HCEC 1CT (cell line): ENCODE measurements around the gene PPM1M.
A peak's percentile ranks its signal among the peaks of the same experiment; 100 is the strongest.

Experiments used
- DNase-seq: peaks from one replicate; pipeline ENCODE4 v3.0.0-alpha.2; 2017

PPM1M gene

DNA sequence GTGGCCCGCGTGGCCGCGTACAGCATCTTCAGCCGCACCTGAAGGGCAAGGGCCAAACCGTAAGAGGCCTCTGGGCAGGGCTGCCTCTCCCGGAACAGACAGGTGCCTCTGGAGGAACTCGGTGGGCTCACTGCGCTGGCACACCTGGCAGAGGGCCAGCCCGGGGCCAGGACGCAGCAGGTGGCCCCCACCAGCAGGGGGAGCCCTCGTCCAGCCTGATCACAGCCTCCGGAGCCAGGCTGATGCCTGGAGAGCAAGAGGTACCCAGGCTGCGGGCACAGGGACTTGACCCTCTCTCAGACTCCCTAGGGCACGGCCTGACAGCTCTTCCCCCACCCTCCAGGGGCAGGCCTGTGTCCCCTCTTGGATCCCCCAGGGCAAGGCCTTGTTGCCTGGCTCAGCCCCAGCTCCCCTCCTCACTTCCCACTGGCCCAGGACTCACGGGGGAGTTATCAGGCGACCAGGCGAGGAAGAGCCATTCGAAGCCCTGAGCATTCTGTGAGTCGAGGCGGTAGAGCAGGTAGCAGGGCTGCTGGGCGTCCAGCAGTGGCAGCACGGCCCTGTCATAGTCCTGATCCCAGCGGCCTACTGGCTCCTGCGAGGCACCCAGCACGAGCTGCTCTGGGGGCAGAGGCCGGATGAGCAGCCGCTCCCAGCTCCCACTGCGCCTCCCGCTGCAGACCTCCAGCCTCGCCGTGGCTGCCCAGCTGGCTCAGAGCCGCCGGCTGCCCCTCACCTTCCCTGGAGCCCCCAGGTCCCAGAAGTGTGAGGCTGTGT lies 13.9 kb upstream of the PPM1M start:
- peak; percentile 23 for DNase-seq

DNA sequence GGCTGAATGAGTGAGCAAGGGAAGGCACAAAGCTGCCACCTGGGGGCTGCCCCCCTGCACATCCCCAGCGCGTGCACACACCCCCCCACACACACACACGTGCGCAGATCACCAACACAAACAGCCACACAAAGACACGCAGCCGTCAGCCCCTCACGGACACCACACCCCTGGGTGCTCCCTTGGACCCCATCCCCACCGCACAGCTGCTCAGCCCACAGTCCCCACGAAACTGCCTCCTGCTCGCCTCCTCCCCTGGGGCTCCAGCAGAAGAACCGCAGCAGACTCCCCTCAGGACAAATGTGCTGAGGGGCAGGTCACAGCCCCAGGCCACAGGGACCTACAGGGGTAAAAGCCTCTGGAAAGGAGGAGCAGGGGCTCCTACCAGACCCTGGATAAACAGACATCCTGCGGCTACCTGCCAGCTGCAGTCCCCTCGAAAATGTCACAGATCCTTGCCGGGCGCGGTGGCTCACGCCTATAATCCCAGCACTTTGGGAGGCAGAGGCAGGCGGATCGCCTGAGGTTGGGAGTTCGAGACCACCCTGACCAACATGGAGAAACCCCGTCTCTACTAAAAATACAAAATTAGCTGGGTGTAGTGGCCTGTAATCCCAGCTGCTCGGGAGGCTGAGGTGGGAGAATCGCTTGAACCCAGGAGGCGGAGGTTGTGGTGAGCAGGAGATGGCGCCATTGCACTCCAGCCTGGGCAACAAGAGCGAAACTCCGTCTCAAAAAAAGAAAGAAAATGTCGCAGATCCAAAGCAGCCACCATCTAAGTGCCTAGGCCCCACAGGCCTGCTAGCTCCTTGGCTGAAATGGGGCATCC lies 13.1 kb upstream of the PPM1M start:
- no peak for DNase-seq

DNA sequence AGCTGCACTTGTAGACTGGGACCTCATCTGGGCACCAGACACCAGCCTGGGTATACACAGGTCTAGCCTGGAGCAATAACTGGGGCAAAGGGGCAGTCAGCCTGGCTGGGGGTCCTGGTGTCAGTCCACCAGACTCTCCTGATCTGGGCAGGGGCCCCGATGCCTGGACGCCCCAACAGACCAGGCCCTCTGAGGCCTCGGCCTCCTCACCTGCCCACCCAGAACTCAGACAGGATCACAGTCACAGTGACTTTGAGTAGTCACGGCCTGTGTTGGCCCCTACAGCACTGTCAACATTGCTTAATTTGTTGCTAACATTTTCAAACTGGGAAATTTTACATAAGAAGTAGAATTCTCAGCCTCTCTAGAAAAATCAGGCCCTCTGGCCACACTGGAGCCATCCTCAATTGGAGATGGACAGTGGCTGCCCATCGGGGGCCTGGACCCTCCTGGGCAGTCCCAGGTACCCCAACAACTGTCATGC lies 12.4 kb upstream of the PPM1M start:
- no peak for DNase-seq

DNA sequence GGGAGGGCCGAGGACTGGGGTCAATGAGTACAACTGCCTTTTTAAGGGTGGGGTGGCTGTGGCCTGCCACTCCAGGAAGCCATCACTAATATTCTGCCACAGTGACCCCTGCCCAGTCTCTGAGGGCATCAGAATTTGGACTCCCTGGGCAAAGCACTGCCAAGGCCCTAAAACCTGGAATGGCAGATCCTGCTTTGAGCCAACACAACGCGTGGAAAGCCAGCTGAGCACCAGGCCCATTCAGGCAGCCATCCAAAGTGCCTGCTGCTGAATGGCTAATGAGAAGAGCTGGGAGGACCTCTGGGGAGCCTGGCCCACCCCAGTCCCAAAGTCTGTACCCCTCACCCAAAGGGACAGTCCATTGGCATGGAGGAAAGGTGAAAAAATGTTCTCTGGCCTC lies 11.6 kb upstream of the PPM1M start:
- no peak for DNase-seq

DNA sequence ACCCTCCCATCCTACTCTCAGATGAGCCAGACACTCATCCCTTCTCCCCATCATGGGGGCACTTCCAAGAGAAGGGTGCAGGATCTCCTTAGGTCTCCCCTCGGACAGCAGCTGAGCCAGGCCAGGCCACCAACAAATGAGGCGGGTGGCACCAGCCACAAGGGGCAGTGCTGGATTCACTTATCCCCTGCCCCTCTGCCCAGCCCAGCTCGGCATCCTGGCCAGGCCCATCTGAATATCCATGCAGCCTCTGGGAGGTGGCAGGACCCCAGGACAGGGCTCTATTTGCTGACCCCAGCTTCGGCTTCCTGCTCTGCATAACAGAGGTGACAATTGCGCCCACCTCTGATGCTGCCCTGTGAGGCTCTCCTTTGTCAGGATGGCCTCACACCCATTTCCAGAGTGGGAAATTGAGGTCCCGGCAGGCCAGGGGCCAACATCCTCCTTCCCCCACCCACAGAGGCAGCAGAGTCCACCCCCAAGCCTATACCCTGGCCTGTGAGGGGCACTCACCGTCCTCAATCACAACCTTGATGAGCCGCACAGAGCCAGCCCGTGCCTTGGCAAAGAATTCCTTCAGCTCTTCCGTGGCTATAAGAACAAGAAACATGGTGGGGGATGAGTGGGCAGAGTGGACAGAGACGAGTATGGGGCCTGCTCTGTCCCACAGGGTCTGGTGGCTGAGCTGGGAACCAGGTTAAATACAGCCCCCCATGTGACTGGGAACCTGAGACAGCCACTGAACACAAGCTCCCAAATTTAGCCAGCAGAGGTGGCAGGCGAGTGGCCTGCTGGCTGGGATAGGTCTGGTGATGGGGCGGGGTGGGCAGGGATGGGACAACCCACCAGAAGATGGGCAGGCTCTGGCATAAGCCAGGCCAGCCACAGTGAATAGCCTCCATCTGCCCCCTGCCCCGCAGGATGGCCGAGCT lies 10.8 kb upstream of the PPM1M start:
- DNase-seq, result no peak

DNA sequence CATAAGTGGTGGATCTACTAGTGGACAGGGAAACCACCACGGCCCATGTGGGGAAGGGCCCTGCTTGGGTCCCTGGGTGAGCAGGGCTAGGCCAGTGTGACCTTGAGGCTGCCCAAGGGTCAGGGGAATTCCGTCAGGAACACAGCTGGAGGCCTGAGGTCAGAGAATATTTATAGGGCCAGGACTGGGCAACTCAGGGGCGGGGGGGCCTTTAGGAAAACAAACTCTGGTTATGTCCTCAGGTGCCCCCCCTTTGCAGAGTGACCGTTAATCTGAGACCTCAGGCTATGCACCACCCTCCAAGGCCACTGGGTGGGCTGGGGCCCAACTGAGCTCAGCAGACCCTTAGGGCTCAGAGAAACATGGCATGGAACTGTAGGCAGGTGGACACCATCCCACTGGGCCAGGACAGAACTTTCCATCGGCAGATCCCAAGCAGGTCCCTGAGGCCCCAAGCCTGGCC lies 9.1 kb upstream of the PPM1M start:
- no peak for DNase-seq

DNA sequence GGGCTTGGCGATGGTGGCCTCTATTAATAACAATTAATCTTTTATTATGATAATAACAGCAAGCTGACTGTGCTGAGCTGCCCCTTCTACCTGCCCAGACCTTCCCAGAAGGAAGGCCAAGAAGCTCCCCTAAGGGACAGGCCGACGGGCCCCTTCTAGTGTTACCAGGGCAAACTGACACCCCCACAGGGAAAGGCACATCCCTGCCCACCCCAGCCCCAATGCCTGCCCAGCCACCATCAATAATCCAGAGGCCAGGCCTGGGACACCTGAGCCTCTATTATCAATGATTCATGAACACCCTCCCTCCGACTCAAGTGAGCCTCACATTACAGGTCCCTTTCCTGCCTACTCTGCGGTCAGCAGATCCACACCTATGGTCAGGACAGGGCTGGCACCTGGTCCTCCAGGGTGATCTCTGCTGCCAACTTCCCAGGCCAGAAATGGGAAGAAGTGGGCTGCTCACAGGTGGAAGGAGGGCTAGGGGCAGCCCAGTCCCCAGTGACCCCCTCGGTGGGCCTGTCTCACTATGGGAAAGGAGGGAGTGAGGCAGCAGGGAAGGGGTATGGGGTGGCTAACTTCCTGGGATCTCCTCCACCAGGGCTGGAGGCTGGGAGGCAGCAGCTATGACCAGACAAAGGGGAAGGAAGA lies 8.4 kb upstream of the PPM1M start:
- no peak for DNase-seq

DNA sequence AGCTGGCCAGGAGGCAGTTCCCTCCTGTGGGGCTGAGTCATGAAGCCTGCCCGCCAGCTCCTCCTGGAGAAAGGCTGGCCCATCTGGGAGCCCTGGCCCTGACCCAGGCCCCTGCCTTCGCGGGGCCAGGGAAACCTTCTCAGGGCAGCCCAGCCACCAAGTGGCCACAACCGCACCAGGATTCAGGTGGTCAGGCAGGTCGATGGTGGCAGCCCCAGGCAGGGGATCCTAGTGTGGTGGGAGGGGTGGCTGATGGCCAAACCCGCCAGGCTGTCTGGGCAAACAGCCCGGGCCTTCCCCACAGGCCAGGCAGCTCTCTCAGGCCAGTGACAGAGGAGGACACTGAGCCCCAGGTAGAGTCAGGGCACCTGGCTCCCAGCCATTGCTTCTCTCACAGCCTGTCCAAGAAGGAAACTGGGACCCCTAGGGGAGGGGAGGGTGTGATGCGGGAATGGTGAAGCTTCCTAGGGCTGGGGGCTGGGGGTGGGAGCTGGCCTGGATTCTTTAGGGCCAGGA lies 7.8 kb upstream of the PPM1M start:
- DNase-seq, result peak; percentile 88

DNA sequence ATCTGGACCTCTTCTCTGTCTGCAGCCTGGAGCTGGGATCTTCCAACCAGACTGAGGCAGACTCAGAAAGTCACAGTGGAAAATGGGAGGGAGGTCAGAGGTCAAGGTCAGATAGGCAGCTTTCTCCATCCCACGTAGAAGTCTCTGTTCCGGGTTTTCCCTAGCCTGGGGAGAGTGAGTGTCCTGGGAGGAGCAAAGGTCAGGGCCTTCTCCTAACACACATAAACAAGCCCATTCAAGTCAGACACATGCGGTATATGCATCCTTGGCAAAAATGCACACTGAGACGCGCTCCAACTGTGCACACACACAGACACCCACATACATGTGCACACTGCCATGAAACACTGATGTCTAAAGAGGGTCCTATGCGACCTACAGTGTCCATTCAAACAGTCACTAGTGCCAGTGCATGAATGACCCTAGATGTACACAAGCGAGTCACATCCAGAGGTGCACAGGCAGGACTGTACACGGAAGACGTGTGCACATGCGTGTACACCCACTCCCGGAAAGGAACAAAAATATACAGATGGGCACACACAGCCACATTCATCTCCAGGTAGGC lies 7.3 kb upstream of the PPM1M start:
- DNase-seq, result peak; percentile 20

DNA sequence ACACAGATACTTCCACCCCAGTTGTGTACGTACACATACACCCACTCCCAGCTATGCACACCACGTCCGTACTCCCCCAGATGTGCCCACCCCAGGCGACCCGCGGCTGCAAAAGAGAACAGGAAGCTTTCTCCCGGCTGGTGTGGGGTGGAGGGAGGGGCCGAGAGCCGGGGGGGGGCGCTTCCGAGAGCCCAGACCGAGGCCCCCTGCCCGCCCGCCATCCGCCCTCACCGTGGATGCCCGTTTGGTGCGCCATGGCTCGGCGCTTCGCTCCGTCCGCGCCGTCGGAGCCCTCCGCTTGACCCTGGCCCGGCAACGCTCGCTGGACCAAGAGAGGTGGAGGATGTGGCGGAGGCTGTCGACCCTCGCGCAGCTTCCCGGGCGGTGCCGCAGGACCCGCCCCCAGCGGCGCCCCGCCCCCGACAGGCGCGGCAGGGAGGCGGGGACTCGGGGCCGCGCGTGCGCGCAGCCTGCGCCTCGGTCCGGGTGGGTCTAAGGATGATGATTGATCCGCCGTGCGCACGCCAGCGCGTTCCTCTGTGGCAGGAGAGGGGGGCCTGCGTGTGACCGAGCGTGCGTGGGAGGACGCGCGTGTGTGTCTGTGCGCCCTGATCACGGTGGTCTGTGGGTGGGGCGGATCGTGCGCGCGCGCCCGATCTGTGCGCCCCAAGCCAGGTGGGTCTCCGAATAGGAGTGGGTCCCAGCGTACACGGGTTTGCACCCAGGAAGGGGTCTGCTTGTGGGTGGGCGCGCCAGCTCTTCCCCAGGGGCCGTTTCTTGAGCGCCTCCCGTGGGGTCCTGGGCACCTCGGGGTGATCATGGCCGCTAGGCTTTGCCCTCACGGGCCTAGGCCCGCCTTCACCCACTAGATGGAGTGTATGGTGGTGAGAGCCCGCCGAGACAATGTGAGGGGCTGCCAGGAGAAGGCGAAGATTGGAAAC lies 6.5 kb upstream of the PPM1M start, which contains the start of gene TWF2:
Gene TWF2, minus strand, starts transcription at position 398 of the 941 bp plus-strand sequence. Its CDS starts 142 bp downstream, at position 256.
- DNase-seq, result peak; percentile 71

DNA sequence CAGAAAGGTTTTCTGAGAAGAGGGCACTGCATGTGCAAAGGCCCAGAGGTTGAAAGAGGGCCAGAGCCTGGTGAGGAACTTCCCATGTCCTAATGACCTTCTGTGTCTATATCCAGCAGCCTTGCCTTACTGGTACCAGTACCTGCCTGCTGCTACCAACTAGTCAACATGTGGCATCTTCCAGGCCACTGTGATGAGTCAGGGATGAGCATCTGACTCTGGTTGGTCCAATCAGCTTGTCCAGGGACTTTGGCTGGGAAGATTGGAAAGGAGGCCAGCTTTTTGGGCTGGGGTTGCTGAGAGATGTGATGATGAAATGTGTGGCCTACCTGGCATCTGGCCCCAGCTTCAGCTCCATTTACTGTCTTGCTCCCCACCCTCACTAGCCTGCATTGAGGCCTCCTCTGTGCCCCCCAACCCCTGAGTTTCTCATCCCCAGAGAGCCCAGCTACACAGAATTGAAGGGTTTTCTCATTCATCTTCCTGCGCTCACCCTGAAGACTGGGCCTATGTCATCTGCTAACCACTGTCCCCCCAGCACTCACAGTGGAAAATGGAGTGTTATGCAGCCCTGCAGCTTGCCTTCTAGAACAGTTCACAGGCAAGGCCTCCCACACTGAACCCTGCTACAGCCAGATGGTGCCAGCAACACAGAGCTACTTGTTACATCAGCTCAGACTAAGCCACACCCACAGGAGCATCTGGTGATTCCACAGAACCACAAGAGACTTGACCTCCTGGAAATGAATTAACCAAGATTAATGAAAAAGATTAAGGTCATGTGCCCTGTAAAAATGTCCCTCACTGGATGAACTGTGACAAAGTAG lies 5.3 kb upstream of the PPM1M start:
- DNase-seq, result peak; percentile 92

DNA sequence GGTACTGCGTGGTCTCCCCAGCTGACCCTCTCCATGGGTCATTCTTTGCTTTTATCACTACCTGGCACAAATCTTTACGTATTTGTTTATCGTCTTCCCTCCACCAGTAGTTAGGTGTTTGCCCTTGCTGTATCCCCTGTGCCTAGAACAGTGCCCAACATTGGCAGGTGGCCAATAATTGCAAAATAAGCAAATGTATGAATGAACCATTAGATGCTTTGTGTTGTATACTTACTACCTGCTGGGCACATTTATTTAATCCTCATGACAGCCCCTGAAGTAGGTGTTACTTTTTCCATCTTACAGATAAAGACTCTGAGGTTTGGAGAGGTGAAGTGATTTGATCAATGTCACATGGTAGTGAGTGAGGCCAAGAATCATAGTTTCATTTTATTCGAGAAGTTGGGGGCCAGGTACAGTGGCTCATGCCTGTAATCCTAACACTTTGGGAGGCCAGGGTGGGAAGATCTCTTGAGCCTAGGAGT lies 4.6 kb upstream of the PPM1M start:
- no peak for DNase-seq

DNA sequence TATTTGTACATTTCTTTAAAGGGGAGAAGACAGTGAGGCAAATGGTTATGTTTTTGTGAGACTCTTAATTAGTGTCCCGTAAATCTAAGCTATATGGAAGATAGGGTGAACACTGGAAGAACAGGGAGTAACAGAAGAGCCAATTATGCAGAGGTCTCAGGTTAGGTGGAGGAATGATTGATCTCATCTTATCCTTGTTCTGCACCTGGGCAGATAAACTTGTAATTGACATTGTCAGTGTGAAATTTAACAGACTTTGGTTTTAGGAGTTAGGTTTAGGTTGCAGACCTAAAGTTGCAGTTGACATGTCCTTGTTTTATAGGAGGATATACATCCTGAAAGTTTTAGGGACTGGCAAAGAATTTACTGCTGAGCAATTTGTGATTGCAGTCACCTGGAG lies 3.5 kb upstream of the PPM1M start:
- DNase-seq, result no peak

DNA sequence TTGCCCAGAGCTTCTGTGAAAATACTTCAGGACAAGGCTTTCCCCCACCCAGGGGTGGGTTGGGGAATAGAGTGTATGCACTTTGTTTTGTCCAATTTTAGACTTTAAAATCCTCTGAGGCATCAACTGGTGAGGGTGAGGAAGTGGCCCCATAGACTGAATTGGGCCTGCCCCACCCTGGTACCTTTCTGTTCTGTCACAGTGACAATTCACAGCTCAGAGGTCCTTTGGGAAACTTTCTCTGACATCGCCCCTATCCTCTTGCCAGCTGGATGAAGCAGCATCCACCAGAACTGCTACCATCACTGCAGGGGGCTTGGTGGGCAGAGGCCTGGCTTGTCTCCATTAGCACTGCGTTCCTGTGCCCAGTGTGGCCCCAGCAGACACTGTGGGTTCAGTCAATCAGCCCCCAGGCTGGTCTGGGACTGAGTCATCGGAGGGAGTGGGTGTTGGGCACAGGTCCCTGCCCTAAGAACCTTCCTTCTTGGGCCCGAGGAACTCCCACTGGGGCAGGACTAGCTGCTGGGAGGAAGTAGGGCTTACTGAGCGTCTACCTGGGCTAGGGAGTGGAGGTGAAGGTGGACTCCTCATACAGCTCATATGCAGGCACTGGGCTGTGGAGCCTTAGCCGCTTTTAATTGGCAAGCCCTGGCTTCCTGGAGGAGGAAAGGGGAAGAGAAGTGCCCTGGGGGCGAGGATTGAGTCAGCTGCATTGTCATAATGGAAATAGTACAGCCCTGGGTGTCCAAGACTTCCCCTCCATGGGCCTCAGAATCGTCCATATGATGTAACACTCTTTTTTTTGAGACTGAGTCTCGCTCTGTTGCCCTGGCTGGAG lies 1.5 kb upstream of the PPM1M start:
- DNase-seq, result peak; percentile 21

DNA sequence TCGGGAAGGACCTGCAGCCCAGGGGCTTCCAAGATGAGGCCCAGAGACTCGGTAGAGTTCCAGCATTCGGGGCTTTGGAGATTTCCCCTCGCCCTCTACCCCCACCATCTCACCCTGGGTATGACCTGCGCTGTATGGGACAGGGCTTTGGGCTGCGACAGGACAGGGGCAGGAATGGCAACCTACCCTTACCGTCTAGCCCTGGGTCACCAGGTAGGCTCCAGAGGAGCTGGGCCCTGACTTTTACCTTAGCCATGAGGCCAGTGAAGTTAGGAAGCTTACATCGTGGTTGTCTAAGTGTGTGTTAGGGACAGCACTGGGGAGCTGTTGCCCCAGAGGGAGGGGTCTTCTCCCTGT lies 683 bp downstream of the PPM1M start:
- DNase-seq, result no peak

DNA sequence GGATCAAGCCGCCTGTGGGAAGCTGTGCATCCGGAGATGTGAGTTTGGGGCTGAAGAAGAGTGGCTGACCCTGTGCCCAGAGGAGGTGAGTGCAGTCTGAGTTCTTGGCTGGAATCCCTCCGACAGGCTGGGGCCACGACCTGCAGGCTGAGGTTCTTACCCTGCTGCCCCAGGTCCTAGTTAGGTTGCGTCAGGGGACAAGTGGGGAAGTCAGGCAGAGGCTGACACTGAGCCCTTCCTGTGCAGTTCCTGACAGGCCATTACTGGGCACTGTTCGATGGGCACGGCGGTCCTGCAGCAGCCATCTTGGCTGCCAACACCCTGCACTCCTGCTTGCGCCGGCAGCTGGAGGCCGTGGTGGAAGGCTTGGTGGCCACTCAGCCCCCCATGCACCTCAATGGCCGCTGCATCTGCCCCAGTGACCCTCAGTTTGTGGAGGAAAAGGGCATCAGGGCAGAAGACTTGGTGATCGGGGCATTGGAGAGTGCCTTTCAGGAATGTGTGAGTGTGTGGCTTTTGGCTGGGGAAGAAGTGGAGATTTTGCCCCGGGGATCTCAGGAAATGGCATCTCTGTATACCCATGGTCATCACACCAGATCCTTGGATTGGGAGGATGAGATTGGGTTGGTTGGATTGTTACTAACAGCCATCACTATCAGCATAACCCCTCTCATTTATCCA lies 1.3 kb downstream of the PPM1M start:
- no peak for DNase-seq

DNA sequence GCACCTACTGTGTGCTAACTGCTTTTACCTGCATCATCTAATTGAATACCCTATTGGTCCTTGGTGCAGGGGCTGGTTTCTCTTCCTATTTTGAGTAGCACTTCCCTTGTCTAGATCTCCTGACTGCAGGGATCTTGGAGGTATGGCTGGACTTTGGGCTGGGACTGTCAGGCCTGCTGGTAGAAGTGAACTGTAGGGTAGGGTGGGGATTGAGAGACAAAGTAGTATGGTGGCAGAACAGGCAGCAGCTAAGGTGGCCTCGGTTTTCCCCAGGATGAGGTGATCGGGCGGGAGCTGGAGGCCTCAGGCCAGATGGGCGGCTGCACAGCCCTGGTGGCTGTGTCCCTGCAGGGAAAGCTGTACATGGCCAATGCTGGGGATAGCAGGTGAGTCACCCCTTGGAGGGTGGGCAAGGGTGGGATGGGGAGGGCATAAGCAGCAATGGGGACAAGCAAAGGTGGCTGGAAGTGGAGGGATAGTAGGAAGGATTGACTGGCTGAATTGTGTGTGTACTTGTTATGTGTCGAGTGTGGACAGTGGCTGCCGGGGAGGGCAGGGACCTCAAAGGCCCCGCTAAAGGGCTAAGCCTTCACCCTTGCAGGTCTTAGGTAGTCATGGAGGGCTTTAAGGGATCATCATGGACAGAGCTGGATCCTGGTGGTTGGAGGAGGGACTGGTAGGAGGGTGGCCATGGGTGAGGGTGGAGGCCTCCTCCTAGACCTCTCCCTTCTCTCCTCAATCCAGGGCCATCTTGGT lies 2.0 kb downstream of the PPM1M start:
- DNase-seq, result no peak
